Endothelial cell of umbilical vein (primary cell): ENCODE results near the gene UTS2R. TPM values are rescaled to one million over a fixed set of nuclear protein-coding genes. Genes with fewer than 3 reads are reported as not detected.

ENCODE experiments used
- BruUV-seq: library from RNA; stranded (reverse); fragments of 400-500 nt; replicated peaks from 2 replicates; lab custom pipeline; 2021; lab: Mats Ljungman, UMichigan
- CTCF ChIA-PET: fragments of 300-600, 350-600 bp; sonication (Branson Sonifier 250); formaldehyde crosslinking; loops from one replicate; lab custom pipeline; 2021; ENCODE audit warnings: antibody characterized with exemption, inconsistent platforms; lab: Charles Lee
- POLR2A ChIA-PET: fragments of 300-600, 350-600 bp; sonication (Branson Sonifier 250); formaldehyde crosslinking; loops from one replicate; lab custom pipeline; 2021; ENCODE audit warnings: antibody characterized with exemption, inconsistent platforms; lab: Charles Lee
- DNase-seq: peaks from one replicate; pipeline ENCODE4 v3.0.0-alpha.2; 2011; ENCODE audit warnings: low read depth, low spot score
- FAIRE-seq: peaks from 2 replicates; lab custom pipeline; 2011; peaks lifted over from hg19 to GRCh38; lab: Jason Lieb, UNC
- H2AFZ ChIP-seq: 2 replicates; pipeline ENCODE4 v1.6.0; 2012; ENCODE audit warnings: low read depth, low read length, control low read depth, inconsistent platforms
- H3K27ac ChIP-seq: 2 replicates; pipeline ENCODE4 v1.5.1; 2011; ENCODE audit warnings: low read depth, mild to moderate bottlenecking, control low read depth, low read length, moderate library complexity; ENCODE audit not compliant: insufficient read depth
- H3K27me3 ChIP-seq, 2 experiments: 2 replicates each; pipeline versions ENCODE4 v1.6.0 to v1.6.1; 2011; ENCODE audit warnings: low read length in 2 of 2, mixed read lengths in 1 of 2; ENCODE audit not compliant: control insufficient read depth in 2 of 2, insufficient read depth in 2 of 2
- H3K36me3 ChIP-seq, 2 experiments: 2 replicates in 1 of 2; 3 replicates in 1 of 2; pipeline ENCODE4 v1.5.1; 2011; ENCODE audit warnings: low read length in 2 of 2, mild to moderate bottlenecking in 1 of 2, moderate library complexity in 1 of 2; ENCODE audit not compliant: control insufficient read depth in 2 of 2, insufficient read depth in 2 of 2; ENCODE audit errors: extremely low read depth in 1 of 2
- H3K4me1 ChIP-seq: 3 replicates; pipeline ENCODE4 v1.5.1; 2011; ENCODE audit warnings: mild to moderate bottlenecking, low read length; ENCODE audit not compliant: control insufficient read depth, insufficient read depth; ENCODE audit errors: extremely low read depth
- H3K4me2 ChIP-seq: 2 replicates; pipeline ENCODE4 v1.6.1; 2011; ENCODE audit warnings: low read length, control low read depth, mixed read lengths; ENCODE audit not compliant: insufficient read depth
- H3K4me3 ChIP-seq, 3 experiments: fragments of 200-600 bp in 1 of 3; sonication (generic), shearing (Covaris generic) in 1 of 3; replicated peaks in 1 of 3; 2 replicates each; pipeline ENCODE4 v1.5.1; 2011 to 2016; ENCODE audit warnings: control low read depth in 3 of 3, low read length in 3 of 3, mild to moderate bottlenecking in 2 of 3, inconsistent platforms in 1 of 3, low read depth in 1 of 3, moderate library complexity in 1 of 3; ENCODE audit not compliant: insufficient read depth in 1 of 3
- H3K79me2 ChIP-seq: 2 replicates; pipeline ENCODE4 v1.6.0; 2012; ENCODE audit warnings: low read length, inconsistent platforms; ENCODE audit not compliant: control insufficient read depth, insufficient read depth
- H3K9ac ChIP-seq: replicated peaks from 2 replicates; pipeline ENCODE3; 2011; ENCODE audit warnings: low read length, control low read depth; ENCODE audit not compliant: insufficient read depth; ENCODE audit errors: extremely low read depth
- H3K9me1 ChIP-seq: replicated peaks from 3 replicates; pipeline ENCODE4 v1.6.0; 2011; ENCODE audit warnings: mild to moderate bottlenecking, low read length; ENCODE audit not compliant: control insufficient read depth, insufficient read depth; ENCODE audit errors: extremely low read depth
- H3K9me3 ChIP-seq: replicated peaks from 2 replicates; pipeline ENCODE4 v1.5.1; 2012; ENCODE audit warnings: low read length, inconsistent platforms; ENCODE audit not compliant: control insufficient read depth, insufficient read depth
- H4K20me1 ChIP-seq: replicated peaks from 2 replicates; pipeline ENCODE3; 2011; ENCODE audit warnings: mild to moderate bottlenecking, low read length; ENCODE audit not compliant: control insufficient read depth, insufficient read depth; ENCODE audit errors: extremely low read depth
- CTCF ChIP-seq, 2 donors: IDR thresholded peaks; 1 replicate in 1 of 2; 2 replicates in 1 of 2; pipeline ENCODE4 v1.5.1; 2011; ENCODE audit warnings: low read length in 2 of 2, mild to moderate bottlenecking in 2 of 2, moderate library complexity in 2 of 2, control low read depth in 1 of 2, inconsistent platforms in 1 of 2, low read depth in 1 of 2; ENCODE audit not compliant: insufficient read depth in 1 of 2; ENCODE audit errors: extremely low read depth in 1 of 2
- EZH2 ChIP-seq: IDR thresholded peaks from 2 replicates; pipeline ENCODE4 v1.6.1; 2012; ENCODE audit warnings: borderline replicate concordance, low read depth, mild to moderate bottlenecking, moderate library complexity, low read length, inconsistent platforms; ENCODE audit not compliant: severe bottlenecking
- FOS ChIP-seq: IDR thresholded peaks from 2 replicates; pipeline ENCODE4 v1.6.1; 2011; ENCODE audit warnings: mild to moderate bottlenecking, low read length, moderate library complexity, borderline replicate concordance; ENCODE audit not compliant: insufficient read depth
- GATA2 ChIP-seq: IDR thresholded peaks from 2 replicates; pipeline ENCODE4 v1.7.0; 2011; ENCODE audit warnings: low read depth, mild to moderate bottlenecking, moderate library complexity, mixed read lengths, low read length; ENCODE audit not compliant: insufficient read length, insufficient read depth
- JUN ChIP-seq: IDR thresholded peaks from 2 replicates; pipeline ENCODE4 v1.6.1; 2011; ENCODE audit warnings: borderline replicate concordance, low read depth; ENCODE audit not compliant: insufficient read length, insufficient read depth
- MAX ChIP-seq: IDR thresholded peaks from 2 replicates; pipeline ENCODE4 v1.6.1; 2011; ENCODE audit not compliant: insufficient read depth, insufficient read length
- MYC ChIP-seq: IDR thresholded peaks from one replicate; pipeline ENCODE4 v1.6.1; 2011; ENCODE audit warnings: mild to moderate bottlenecking, low read depth, low read length
- POLR2A ChIP-seq: IDR thresholded peaks from 2 replicates; pipeline ENCODE4 v1.6.1; 2012; ENCODE audit warnings: low read depth, mild to moderate bottlenecking, control low read depth, low read length
- POLR2AphosphoS5 ChIP-seq: IDR thresholded peaks from 2 replicates; pipeline ENCODE4 v1.6.1; 2012; ENCODE audit warnings: low read depth, mild to moderate bottlenecking, control low read depth, low read length, moderate library complexity; ENCODE audit not compliant: insufficient read depth
- dilution Hi-C: fragments of 300-500 bp; cut with MboI; formaldehyde crosslinking; loops from one replicate; pipeline ENCODE4 v1.15.0; 2019; ENCODE audit warnings: low sequenced_read_pairs; ENCODE audit not compliant: extremely low pct_ligation_motif_present
- intact Hi-C: fragments of 100-400 bp; cut with micrococcal nuclease; formaldehyde crosslinking; loops from one replicate; pipeline ENCODE4 v1.10.0; 2022
- polyA plus RNA-seq, 4 experiments: library from polyadenylated mRNA; depleted of rRNA in 3 of 4; stranded (reverse) in 3 of 4; unstranded in 1 of 4; fragments of >200 nt; gene quantifications; 2 replicates each; pipeline versions ENCODE4 v1.2.1 to v1.2.3, GENCODE V29; 2011 to 2012; ENCODE audit warnings: missing spikeins in 1 of 4
- total RNA-seq: library from RNA; stranded (reverse); gene quantifications from 2 replicates; pipeline ENCODE4 v1.2.3, GENCODE V29; 2021

UTS2R gene
- total and polyA plus RNA-seq, 2 donors (not counting 3 experiments of a cell fraction or from before 2014, with no cell fraction given) = not detected

GRCh38 chr17:82387705-82388106 lies 16.1 kb downstream of the UTS2R start:
- no peaks in the 10 kb centered on the region for H3K4me1 ChIP-seq
- intact Hi-C loops (no loop called here), dilution Hi-C loops (no loop called here)
- no peak for DNase-seq
- TF ChIP-seq POLR2AphosphoS5 (no peak), JUN (no peak), POLR2A (no peak), GATA2 (no peak), EZH2 (no peak), FOS (no peak), MAX (no peak), CTCF (IDR thresholded peaks at IDR 0.05; ENCODE audit: extremely low read depth in 1 of 2, insufficient read depth in 1 of 2, low read depth in 1 of 2, low read length in 2 of 2) (no peak), MYC (no peak)
- BruUV-seq = no TSS peak
- no peak overlapping the region for H2AFZ ChIP-seq
- CTCF ChIA-PET = no interaction called here
- H4K20me1 ChIP-seq = no peaks in the 10 kb centered on the region
- H3K9me3 ChIP-seq = no peaks in the 10 kb centered on the region
- no peaks in the 10 kb centered on the region for H3K27me3 ChIP-seq
- H3K9ac ChIP-seq = no peak overlapping the region
- no peak overlapping the region for H3K4me3 ChIP-seq
- H3K9me1 ChIP-seq = no peaks in the 10 kb centered on the region
- POLR2A ChIA-PET = no interaction called here
- H3K27ac ChIP-seq = no peak overlapping the region
- no peaks in the 10 kb centered on the region for H3K36me3 ChIP-seq
- H3K4me2 ChIP-seq = no peak overlapping the region
- H3K79me2 ChIP-seq = no peaks in the 10 kb centered on the region
- FAIRE-seq = no peak
